ENCODE results near the gene GCN1.
"Not testable (repeated sequence)": the region's sequence is repeated elsewhere in the genome, so short reads cannot be mapped to it uniquely, and the experiment has no call there.

GCN1 gene

DNA sequence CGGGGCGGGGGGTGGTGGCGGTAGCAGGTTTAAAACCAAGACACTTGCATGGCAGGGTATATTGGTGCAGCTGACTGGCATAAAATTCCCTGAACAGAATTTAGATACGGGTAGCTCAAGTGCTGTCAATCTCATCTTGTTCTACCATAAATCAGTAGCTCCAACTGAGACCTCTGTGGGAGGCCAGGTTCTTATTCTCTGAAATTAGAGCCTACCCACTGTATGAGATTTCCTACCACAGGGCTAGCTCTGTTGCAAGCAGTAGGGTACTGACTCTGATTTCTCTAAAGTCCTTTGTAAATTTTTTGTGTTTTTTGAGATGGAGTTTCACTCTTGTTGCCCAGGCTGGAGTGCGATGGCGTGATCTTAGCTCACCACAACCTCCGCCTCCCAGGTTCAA lies 9.7 kb upstream of the GCN1 start:
- Histone ChIP-seq H3K4me3 (ENCODE audit: low read depth in 1 of 5, low read length in 5 of 5) (no peak overlapping the region), H3K9me3 (ENCODE audit: control insufficient read depth in 5 of 5, low read length in 5 of 5) (no peaks in the 10 kb centered on the region), H3K9ac (ENCODE audit: low read length in 5 of 5) (no peak overlapping the region), H3K36me3 (ENCODE audit: control insufficient read depth in 5 of 5, insufficient read depth in 5 of 5, low read length in 5 of 5) (peaks cover 0 to 13% (median 9%) of the 10 kb centered on the region in 5 donors), H3K4me1 (ENCODE audit: control insufficient read depth in 5 of 5, insufficient read depth in 5 of 5, low read length in 5 of 5) (peaks cover 6 to 22% (median 17%) of the 10 kb centered on the region in 5 donors), H3K27me3 (ENCODE audit: control insufficient read depth in 5 of 5, insufficient read depth in 4 of 5, low read length in 5 of 5) (peaks cover 0 to 3% (median 0%) of the 10 kb centered on the region in 5 donors), H3K27ac (ENCODE audit: low read depth, low read length) (no peak overlapping the region)

DNA sequence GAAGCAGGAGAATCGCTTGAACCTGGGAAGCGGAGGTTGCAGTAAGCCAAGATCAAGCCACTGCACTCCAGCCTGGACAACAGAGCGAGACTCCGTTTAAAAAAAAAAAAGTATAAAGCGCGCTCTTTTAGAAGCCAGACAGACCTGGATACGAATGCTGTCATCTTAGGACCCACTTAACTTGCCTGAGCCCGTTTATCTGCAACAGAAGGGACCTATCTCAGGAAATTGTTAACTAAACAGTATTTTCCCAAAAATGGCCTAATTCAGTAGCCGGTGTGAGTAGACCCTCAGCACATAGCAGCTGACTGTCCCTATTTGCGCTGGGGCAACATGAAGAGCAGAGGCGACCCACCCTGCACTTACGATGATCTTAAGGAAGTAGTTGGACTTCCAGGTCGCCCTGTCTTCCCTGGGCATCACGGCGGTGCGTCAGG lies 5.9 kb upstream of the GCN1 start:
- H3K4me3 ChIP-seq (ENCODE audit: low read depth in 1 of 5, low read length in 5 of 5): peak overlapping the region; percentile 90 to 100 (median 98)
- peak overlapping the region; percentile 95 to 98 (median 98) for H3K9ac ChIP-seq (ENCODE audit: low read length in 5 of 5)
- H3K9me3 ChIP-seq (ENCODE audit: control insufficient read depth in 5 of 5, low read length in 5 of 5): no peaks in the 10 kb centered on the region
- H3K4me1 ChIP-seq (ENCODE audit: control insufficient read depth in 5 of 5, insufficient read depth in 5 of 5, low read length in 5 of 5): peaks cover 15 to 59% (median 51%) of the 10 kb centered on the region in 5 donors
- H3K27ac ChIP-seq (ENCODE audit: low read depth, low read length): peak overlapping the region; percentile 96
- H3K27me3 ChIP-seq (ENCODE audit: control insufficient read depth in 5 of 5, insufficient read depth in 4 of 5, low read length in 5 of 5): peaks cover 0 to 3% (median 0%) of the 10 kb centered on the region in 5 donors
- H3K36me3 ChIP-seq (ENCODE audit: control insufficient read depth in 5 of 5, insufficient read depth in 5 of 5, low read length in 5 of 5): peaks cover 3 to 36% (median 31%) of the 10 kb centered on the region in 5 donors

DNA sequence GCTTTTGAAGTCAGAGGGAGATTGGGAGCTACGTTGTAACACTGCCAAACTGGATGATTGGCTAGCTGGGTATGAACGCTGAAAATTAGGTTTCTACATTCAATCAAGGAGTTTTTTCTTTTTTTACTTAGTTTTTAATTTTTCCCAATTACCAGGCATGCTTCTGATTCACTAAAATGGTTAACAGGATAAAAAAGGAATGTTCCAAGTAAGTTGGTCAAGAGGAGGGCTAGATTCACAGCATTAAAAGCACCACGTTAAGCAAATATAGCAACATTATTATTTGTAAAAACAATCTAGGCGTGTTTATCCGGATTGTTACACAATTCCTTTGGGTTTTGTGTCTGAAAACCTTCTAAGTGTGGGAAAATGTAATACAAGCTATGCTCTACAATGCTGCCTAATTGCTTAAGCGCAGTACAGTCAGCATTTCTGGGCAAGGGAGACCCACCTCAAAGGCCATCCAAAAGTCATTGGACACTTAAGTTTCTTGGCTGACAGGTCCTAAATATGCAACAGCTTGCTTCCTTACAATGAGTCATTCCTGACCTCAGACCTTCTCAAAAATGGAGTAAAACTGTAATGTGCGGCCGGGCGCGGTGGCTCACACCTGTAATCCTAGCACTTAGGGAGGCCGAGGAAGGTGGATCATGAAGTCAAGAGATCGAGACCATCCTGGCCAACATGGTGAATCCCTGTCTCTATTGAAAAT lies 5.2 kb upstream of the GCN1 start:
- H3K4me3 ChIP-seq (ENCODE audit: low read depth in 1 of 5, low read length in 5 of 5): peak overlapping the region; percentile 90 to 100 (median 98)
- peaks cover 0 to 3% (median 0%) of the 10 kb centered on the region in 5 donors for H3K27me3 ChIP-seq (ENCODE audit: control insufficient read depth in 5 of 5, insufficient read depth in 4 of 5, low read length in 5 of 5)
- H3K36me3 ChIP-seq (ENCODE audit: control insufficient read depth in 5 of 5, insufficient read depth in 5 of 5, low read length in 5 of 5): peaks cover 3 to 36% (median 31%) of the 10 kb centered on the region in 5 donors
- no peaks in the 10 kb centered on the region for H3K9me3 ChIP-seq (ENCODE audit: control insufficient read depth in 5 of 5, low read length in 5 of 5)
- peak overlapping the region; percentile 95 to 98 (median 98) for H3K9ac ChIP-seq (ENCODE audit: low read length in 5 of 5)
- H3K27ac ChIP-seq (ENCODE audit: low read depth, low read length): peak overlapping the region; percentile 96
- peaks cover 16 to 65% (median 57%) of the 10 kb centered on the region in 5 donors for H3K4me1 ChIP-seq (ENCODE audit: control insufficient read depth in 5 of 5, insufficient read depth in 5 of 5, low read length in 5 of 5)

GRCh38 chr12:120199025-120199424 lies 4.5 kb upstream of the GCN1 start:
- peak overlapping the region; percentile 90 to 100 (median 98) for H3K4me3 ChIP-seq (ENCODE audit: low read depth in 1 of 5, low read length in 5 of 5)
- peaks cover 16 to 71% (median 59%) of the 10 kb centered on the region in 5 donors for H3K4me1 ChIP-seq (ENCODE audit: control insufficient read depth in 5 of 5, insufficient read depth in 5 of 5, low read length in 5 of 5)
- H3K9ac ChIP-seq (ENCODE audit: low read length in 5 of 5): peak overlapping the region; percentile 95 to 98 (median 98)
- H3K27me3 ChIP-seq (ENCODE audit: control insufficient read depth in 5 of 5, insufficient read depth in 4 of 5, low read length in 5 of 5): peaks cover 0 to 3% (median 0%) of the 10 kb centered on the region in 5 donors
- H3K9me3 ChIP-seq (ENCODE audit: control insufficient read depth in 5 of 5, low read length in 5 of 5): no peaks in the 10 kb centered on the region
- H3K36me3 ChIP-seq (ENCODE audit: control insufficient read depth in 5 of 5, insufficient read depth in 5 of 5, low read length in 5 of 5): peaks cover 3 to 36% (median 31%) of the 10 kb centered on the region in 5 donors
- H3K27ac ChIP-seq (ENCODE audit: low read depth, low read length): peak overlapping the region; percentile 96

DNA sequence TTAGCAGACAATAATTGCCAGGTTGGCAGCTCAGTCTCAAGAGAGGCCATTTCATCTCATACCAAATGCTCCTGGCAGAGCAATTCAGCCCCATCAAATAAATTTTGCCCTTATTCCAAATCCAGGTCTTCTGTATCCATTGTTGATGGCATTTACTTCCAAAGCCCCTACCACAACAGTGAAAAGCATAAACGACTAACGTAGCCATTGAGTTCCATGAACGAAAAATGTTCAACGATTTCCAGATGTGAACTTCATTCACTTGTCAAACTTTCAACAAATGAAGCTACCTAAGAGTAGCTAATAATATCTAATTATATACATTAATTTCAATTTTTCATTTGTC lies 3.0 kb upstream of the GCN1 start:
- H3K4me1 ChIP-seq (ENCODE audit: control insufficient read depth in 5 of 5, insufficient read depth in 5 of 5, low read length in 5 of 5): peaks cover 20 to 79% (median 69%) of the 10 kb centered on the region in 5 donors
- H3K9ac ChIP-seq (ENCODE audit: low read length in 5 of 5): peak overlapping the region in 2 of 5 donors; percentile 28 to 52
- no peaks in the 10 kb centered on the region for H3K9me3 ChIP-seq (ENCODE audit: control insufficient read depth in 5 of 5, low read length in 5 of 5)
- peak overlapping the region; percentile 98 for H3K27ac ChIP-seq (ENCODE audit: low read depth, low read length)
- H3K4me3 ChIP-seq (ENCODE audit: low read depth in 1 of 5, low read length in 5 of 5): no peak overlapping the region
- peaks cover 0 to 3% (median 0%) of the 10 kb centered on the region in 5 donors for H3K27me3 ChIP-seq (ENCODE audit: control insufficient read depth in 5 of 5, insufficient read depth in 4 of 5, low read length in 5 of 5)
- H3K36me3 ChIP-seq (ENCODE audit: control insufficient read depth in 5 of 5, insufficient read depth in 5 of 5, low read length in 5 of 5): peaks cover 3 to 36% (median 31%) of the 10 kb centered on the region in 5 donors

- Histone ChIP-seq H3K36me3 (ENCODE audit: control insufficient read depth in 5 of 5, insufficient read depth in 5 of 5, low read length in 5 of 5) (peaks cover 3 to 36% (median 31%) of the 10 kb centered on the region in 5 donors), H3K9ac (ENCODE audit: low read length in 5 of 5) (peak overlapping the region in 2 of 5 donors; percentile 28 to 52), H3K4me1 (ENCODE audit: control insufficient read depth in 5 of 5, insufficient read depth in 5 of 5, low read length in 5 of 5) (peaks cover 20 to 76% (median 67%) of the 10 kb centered on the region in 5 donors), H3K27ac (ENCODE audit: low read depth, low read length) (peak overlapping the region; percentile 98)
- not testable (repeated sequence) for H3K4me3 ChIP-seq (ENCODE audit: low read depth in 1 of 5, low read length in 5 of 5); H3K27me3 ChIP-seq (ENCODE audit: control insufficient read depth in 5 of 5, insufficient read depth in 4 of 5, low read length in 5 of 5); H3K9me3 ChIP-seq (ENCODE audit: control insufficient read depth in 5 of 5, low read length in 5 of 5)
Observed at GRCh38 chr12:120196817-120197541, 2.5 kb upstream of the GCN1 start.

DNA sequence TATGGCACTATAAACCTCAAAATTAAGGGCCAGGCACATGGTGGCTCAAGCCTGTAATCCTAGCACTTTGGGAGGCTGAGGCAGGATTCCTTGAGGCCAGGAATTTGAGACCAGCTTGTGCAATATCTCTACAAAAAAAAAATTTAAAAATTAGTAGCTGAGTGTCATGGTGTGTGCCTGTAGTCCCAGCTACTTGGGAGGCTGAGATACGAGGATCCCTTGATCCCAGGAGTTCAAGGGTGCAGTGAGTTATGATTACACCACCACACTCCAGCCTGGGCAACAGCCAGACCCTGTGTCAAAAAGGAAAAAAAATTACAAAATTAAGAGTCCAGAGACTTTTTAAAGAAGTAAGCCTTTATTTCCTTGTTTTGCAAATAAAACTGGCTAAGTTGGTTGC lies 1.8 kb upstream of the GCN1 start:
- H3K9ac ChIP-seq (ENCODE audit: low read length in 5 of 5): peak overlapping the region in 2 of 5 donors; percentile 28 to 40
- H3K27ac ChIP-seq (ENCODE audit: low read depth, low read length): peak overlapping the region; percentile 98
- no peaks in the 10 kb centered on the region for H3K9me3 ChIP-seq (ENCODE audit: control insufficient read depth in 5 of 5, low read length in 5 of 5)
- H3K27me3 ChIP-seq (ENCODE audit: control insufficient read depth in 5 of 5, insufficient read depth in 4 of 5, low read length in 5 of 5): peaks cover 0 to 3% (median 0%) of the 10 kb centered on the region in 5 donors
- H3K36me3 ChIP-seq (ENCODE audit: control insufficient read depth in 5 of 5, insufficient read depth in 5 of 5, low read length in 5 of 5): peaks cover 3 to 36% (median 31%) of the 10 kb centered on the region in 5 donors
- peaks cover 20 to 73% (median 65%) of the 10 kb centered on the region in 5 donors for H3K4me1 ChIP-seq (ENCODE audit: control insufficient read depth in 5 of 5, insufficient read depth in 5 of 5, low read length in 5 of 5)
- no peak overlapping the region for H3K4me3 ChIP-seq (ENCODE audit: low read depth in 1 of 5, low read length in 5 of 5)

- H3K27me3 ChIP-seq (ENCODE audit: control insufficient read depth in 5 of 5, insufficient read depth in 4 of 5, low read length in 5 of 5): no peaks in the 10 kb centered on the region
- no peaks in the 10 kb centered on the region for H3K9me3 ChIP-seq (ENCODE audit: control insufficient read depth in 5 of 5, low read length in 5 of 5)
- H3K9ac ChIP-seq (ENCODE audit: low read length in 5 of 5): peak overlapping the region; percentile 84 to 91 (median 86)
- H3K4me1 ChIP-seq (ENCODE audit: control insufficient read depth in 5 of 5, insufficient read depth in 5 of 5, low read length in 5 of 5): peaks cover 15 to 57% (median 55%) of the 10 kb centered on the region in 5 donors
- H3K27ac ChIP-seq (ENCODE audit: low read depth, low read length): peak overlapping the region; percentile 98
- peak overlapping the region; percentile 69 to 92 (median 83) for H3K4me3 ChIP-seq (ENCODE audit: low read depth in 1 of 5, low read length in 5 of 5)
- H3K36me3 ChIP-seq (ENCODE audit: control insufficient read depth in 5 of 5, insufficient read depth in 5 of 5, low read length in 5 of 5): peaks cover 3 to 45% (median 38%) of the 10 kb centered on the region in 5 donors
Observed at GRCh38 chr12:120194226-120194533, 335 bp downstream of the GCN1 start.

GRCh38 chr12:120193286-120193685 lies 1.2 kb downstream of the GCN1 start:
- H3K9me3 ChIP-seq (ENCODE audit: control insufficient read depth in 5 of 5, low read length in 5 of 5); H3K27me3 ChIP-seq (ENCODE audit: control insufficient read depth in 5 of 5, insufficient read depth in 4 of 5, low read length in 5 of 5): not testable (repeated sequence)
- Histone ChIP-seq H3K4me1 (ENCODE audit: control insufficient read depth in 5 of 5, insufficient read depth in 5 of 5, low read length in 5 of 5) (peaks cover 8 to 48% (median 46%) of the 10 kb centered on the region in 5 donors), H3K27ac (ENCODE audit: low read depth, low read length) (peak overlapping the region; percentile 98), H3K9ac (ENCODE audit: low read length in 5 of 5) (peak overlapping the region in 3 of 5 donors; percentile 84 to 91 (median 86)), H3K36me3 (ENCODE audit: control insufficient read depth in 5 of 5, insufficient read depth in 5 of 5, low read length in 5 of 5) (peaks cover 3 to 43% (median 36%) of the 10 kb centered on the region in 5 donors), H3K4me3 (ENCODE audit: low read depth in 1 of 5, low read length in 5 of 5) (peak overlapping the region in 3 of 5 donors; percentile 69 to 92 (median 75))

Measured in subcutaneous abdominal adipose tissue (tissue), 5 donors.